Measurements from ENCODE around the gene SLC6A17. TPM values are rescaled to one million over a fixed set of nuclear protein-coding genes. Genes with fewer than 3 reads are reported as not detected.

The SLC6A17 gene
- total RNA-seq, 1 experiment from 2014 or later, result not detected

DNA sequence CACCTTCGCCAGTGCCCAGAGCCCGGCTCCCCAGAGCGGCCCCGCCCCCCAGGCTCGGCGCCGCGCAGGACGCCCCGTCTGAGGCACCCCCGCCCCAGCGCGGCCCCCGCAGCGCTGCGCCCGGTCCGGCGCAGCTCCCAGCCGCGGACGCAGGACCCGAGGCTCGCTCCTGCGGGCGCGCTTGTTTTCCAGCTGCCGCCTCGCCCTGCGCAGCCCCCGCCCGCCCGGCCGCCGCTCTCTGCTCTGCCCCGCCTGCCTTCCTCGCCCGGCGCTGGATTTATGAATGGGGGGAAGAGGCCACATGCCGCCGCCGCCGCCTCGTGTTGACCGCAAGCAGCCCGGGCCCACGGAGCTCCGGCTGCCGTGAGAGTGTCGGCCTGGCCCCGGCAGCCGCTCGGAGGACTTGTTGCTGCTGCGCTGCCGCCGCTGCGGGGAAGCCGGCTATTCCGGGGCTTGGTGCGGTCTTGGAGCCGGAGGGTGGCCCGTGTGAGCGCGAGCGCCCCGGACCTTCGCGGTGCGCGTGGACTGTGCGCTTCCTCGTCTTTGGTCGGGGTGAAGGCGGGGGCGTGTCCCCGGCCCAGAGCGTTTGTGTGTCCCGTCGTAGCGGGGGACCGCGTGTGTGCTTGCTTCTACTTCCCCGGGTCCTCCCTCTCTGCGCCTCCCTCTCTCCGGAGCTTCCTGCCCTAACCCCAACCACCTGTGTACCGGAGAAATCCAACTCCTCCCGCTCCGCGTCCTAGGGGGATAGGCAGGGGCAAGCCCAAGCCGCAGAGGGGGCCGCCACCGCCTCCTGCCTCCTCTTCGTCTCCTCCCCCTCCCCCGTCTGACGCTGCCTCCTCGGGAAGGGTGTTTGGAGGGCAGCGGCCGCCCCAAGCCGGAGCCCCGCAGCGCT, 60.6 kb downstream of the SLC6A17 start:
- H3K9me3 ChIP-seq (ENCODE audit: low read length), result no peaks in the 10 kb centered on the region
- H3K9me2 ChIP-seq (replicated peaks; ENCODE audit: insufficient read depth, low read length), result no peaks in the 10 kb centered on the region
- DNase-seq, result peak; percentile 71
- H4K20me1 ChIP-seq (ENCODE audit: insufficient read depth, low read depth, low read length), result peaks cover 6% of the 10 kb centered on the region; the same call in 1 of the 2 replicates
- H3K79me2 ChIP-seq (ENCODE audit: low read length), result no peaks in the 10 kb centered on the region
- H3K4me1 ChIP-seq (ENCODE audit: low read length), result peaks cover 14% of the 10 kb centered on the region
- H3K27me3 ChIP-seq (ENCODE audit: low read length), result 0 out of 2 replicates have a peak, but pooled peaks cover 3% of the 10 kb centered on the region
- H3K4me3 ChIP-seq (ENCODE audit: low read length), result peak overlapping the region; percentile 70
- peak overlapping the region; percentile 73 for H3K9ac ChIP-seq (ENCODE audit: low read length)
- H3K4me2 ChIP-seq (ENCODE audit: low read depth, low read length, poor library complexity, severe bottlenecking), result peak overlapping the region; percentile 92
- H3K36me3 ChIP-seq (ENCODE audit: insufficient read depth, low read length), result no peaks in the 10 kb centered on the region
- no peak overlapping the region for H3K27ac ChIP-seq (ENCODE audit: low read length)
- H2AFZ ChIP-seq (ENCODE audit: low read length), result peak overlapping the region; percentile 94

DNA sequence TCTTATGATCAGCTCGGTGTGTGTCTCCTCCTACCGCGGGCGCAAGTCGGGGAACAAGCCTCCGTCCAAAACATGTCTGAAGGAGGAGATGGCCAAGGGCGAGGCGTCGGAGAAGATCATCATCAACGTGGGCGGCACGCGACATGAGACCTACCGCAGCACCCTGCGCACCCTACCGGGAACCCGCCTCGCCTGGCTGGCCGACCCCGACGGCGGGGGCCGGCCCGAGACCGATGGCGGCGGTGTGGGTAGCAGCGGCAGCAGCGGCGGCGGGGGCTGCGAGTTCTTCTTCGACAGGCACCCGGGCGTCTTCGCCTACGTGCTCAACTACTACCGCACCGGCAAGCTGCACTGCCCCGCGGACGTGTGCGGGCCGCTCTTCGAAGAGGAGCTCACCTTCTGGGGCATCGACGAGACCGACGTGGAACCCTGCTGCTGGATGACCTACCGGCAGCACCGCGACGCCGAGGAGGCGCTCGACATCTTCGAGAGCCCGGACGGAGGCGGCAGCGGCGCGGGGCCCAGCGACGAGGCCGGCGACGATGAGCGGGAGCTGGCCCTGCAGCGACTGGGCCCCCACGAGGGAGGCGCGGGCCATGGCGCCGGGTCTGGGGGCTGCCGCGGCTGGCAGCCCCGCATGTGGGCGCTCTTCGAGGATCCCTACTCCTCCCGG, 61.3 kb downstream of the SLC6A17 start:
- peak overlapping the region; percentile 73 for H3K9ac ChIP-seq (ENCODE audit: low read length)
- no peak for DNase-seq
- H3K4me2 ChIP-seq (ENCODE audit: low read depth, low read length, poor library complexity, severe bottlenecking), result peak overlapping the region; percentile 92
- H3K27ac ChIP-seq (ENCODE audit: low read length), result no peak overlapping the region
- H3K27me3 ChIP-seq (ENCODE audit: low read length), result 0 out of 2 replicates have a peak, but pooled peaks cover 3% of the 10 kb centered on the region
- no peaks in the 10 kb centered on the region for H3K9me3 ChIP-seq (ENCODE audit: low read length)
- H4K20me1 ChIP-seq (ENCODE audit: insufficient read depth, low read depth, low read length), result peaks cover 6% of the 10 kb centered on the region; the same call in 1 of the 2 replicates
- peaks cover 14% of the 10 kb centered on the region for H3K4me1 ChIP-seq (ENCODE audit: low read length)
- no peaks in the 10 kb centered on the region for H3K9me2 ChIP-seq (replicated peaks; ENCODE audit: insufficient read depth, low read length)
- no peaks in the 10 kb centered on the region for H3K79me2 ChIP-seq (ENCODE audit: low read length)
- H2AFZ ChIP-seq (ENCODE audit: low read length), result 0 out of 2 replicates have a peak overlapping the region, but pooled peaks have one; percentile 90
- H3K4me3 ChIP-seq (ENCODE audit: low read length), result peak overlapping the region; percentile 70; the same call in 1 of the 2 replicates
- H3K36me3 ChIP-seq (ENCODE audit: insufficient read depth, low read length), result no peaks in the 10 kb centered on the region

DNA sequence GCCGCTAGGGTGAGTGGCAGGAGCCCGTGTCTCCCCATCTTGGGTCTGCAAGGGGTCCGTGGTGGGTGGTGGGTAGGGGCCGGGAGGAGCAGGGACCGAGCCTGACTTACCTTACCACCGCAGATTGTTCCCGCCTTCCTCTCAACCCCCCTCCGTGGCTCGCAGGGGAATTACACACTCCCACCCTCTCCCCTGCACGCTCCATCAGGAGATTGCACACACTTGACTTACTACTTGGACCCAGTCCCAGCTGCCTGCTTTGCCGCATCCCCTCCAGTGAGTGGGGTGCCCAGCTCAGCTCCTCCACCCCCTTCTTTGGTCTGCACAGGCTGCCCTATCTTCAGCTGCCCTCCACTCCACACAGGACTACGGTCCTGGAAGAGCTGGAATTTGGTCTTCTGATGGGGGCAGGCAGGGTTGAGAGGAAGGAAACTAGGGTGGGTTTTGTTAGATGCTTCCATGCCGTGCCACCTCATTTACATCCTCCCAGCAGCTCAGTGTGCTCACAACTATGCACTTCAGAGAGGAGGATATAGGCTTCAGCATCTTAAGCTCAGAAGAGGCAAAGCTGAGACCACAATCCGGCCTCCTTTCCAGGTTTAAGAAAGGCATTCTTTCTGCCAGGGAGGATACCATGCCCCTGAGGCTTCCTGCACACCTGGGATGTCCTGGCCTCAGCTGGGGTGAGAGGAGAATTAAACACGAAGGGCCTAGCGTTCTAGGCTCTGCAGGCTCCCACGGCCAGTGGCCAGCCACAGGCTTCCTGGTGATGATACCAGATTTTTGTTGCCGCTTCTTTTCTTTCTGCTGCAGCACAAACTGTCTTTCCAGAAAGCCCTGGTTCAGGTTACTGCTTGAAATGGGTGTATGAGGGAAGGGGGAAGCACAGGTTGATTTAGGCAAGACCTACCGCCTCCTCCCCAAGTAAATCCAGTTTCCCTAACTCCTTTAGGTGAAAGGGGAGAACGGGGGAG, 62.2 kb downstream of the SLC6A17 start:
- H3K9me2 ChIP-seq (replicated peaks; ENCODE audit: insufficient read depth, low read length), result no peaks in the 10 kb centered on the region
- H3K27ac ChIP-seq (ENCODE audit: low read length), result no peak overlapping the region
- H4K20me1 ChIP-seq (ENCODE audit: insufficient read depth, low read depth, low read length), result peaks cover 6% of the 10 kb centered on the region; the same call in 1 of the 2 replicates
- no peak overlapping the region for H3K4me2 ChIP-seq (ENCODE audit: low read depth, low read length, poor library complexity, severe bottlenecking)
- peaks cover 14% of the 10 kb centered on the region for H3K4me1 ChIP-seq (ENCODE audit: low read length)
- H3K4me3 ChIP-seq (ENCODE audit: low read length), result no peak overlapping the region
- no peak for DNase-seq
- H3K36me3 ChIP-seq (ENCODE audit: insufficient read depth, low read length), result no peaks in the 10 kb centered on the region
- H3K27me3 ChIP-seq (ENCODE audit: low read length), result 0 out of 2 replicates have a peak, but pooled peaks cover 3% of the 10 kb centered on the region
- no peak overlapping the region for H2AFZ ChIP-seq (ENCODE audit: low read length)
- H3K9me3 ChIP-seq (ENCODE audit: low read length), result no peaks in the 10 kb centered on the region
- no peak overlapping the region for H3K9ac ChIP-seq (ENCODE audit: low read length)
- H3K79me2 ChIP-seq (ENCODE audit: low read length), result no peaks in the 10 kb centered on the region

DNA sequence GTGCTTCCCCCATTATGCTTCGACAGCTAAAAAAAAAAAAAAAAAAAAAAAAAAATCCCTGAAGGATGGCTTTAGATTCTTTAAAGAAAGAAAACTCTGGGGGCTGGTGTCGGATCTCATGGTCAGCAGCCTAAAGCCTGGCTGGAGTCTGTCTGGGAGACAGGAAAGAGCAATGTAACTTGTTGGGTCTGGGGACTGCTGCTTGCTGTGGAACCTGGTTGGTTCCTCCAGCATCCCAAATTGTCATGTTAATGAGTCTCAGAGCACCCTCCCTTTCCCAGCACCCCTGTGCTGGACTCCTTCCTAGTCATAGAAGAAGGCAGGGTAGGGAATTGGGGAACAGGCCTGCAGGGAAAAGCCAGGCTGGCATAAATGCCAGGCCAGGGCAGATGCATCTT, 62.8 kb downstream of the SLC6A17 start:
- Histone ChIP-seq H3K79me2 (ENCODE audit: low read length) (no peaks in the 10 kb centered on the region), H3K9ac (ENCODE audit: low read length) (no peak overlapping the region), H3K9me3 (ENCODE audit: low read length) (no peaks in the 10 kb centered on the region), H3K36me3 (ENCODE audit: insufficient read depth, low read length) (no peaks in the 10 kb centered on the region), H3K4me2 (ENCODE audit: low read depth, low read length, poor library complexity, severe bottlenecking) (no peak overlapping the region), H3K4me1 (ENCODE audit: low read length) (peaks cover 14% of the 10 kb centered on the region), H4K20me1 (ENCODE audit: insufficient read depth, low read depth, low read length) (peaks cover 10% of the 10 kb centered on the region; the same call in 1 of the 2 replicates), H3K27ac (ENCODE audit: low read length) (no peak overlapping the region), H3K4me3 (ENCODE audit: low read length) (no peak overlapping the region), H2AFZ (ENCODE audit: low read length) (no peak overlapping the region), H3K9me2 (replicated peaks; ENCODE audit: insufficient read depth, low read length) (no peaks in the 10 kb centered on the region), H3K27me3 (ENCODE audit: low read length) (0 out of 2 replicates have a peak, but pooled peaks cover 2% of the 10 kb centered on the region)
- no peak for DNase-seq

DNA sequence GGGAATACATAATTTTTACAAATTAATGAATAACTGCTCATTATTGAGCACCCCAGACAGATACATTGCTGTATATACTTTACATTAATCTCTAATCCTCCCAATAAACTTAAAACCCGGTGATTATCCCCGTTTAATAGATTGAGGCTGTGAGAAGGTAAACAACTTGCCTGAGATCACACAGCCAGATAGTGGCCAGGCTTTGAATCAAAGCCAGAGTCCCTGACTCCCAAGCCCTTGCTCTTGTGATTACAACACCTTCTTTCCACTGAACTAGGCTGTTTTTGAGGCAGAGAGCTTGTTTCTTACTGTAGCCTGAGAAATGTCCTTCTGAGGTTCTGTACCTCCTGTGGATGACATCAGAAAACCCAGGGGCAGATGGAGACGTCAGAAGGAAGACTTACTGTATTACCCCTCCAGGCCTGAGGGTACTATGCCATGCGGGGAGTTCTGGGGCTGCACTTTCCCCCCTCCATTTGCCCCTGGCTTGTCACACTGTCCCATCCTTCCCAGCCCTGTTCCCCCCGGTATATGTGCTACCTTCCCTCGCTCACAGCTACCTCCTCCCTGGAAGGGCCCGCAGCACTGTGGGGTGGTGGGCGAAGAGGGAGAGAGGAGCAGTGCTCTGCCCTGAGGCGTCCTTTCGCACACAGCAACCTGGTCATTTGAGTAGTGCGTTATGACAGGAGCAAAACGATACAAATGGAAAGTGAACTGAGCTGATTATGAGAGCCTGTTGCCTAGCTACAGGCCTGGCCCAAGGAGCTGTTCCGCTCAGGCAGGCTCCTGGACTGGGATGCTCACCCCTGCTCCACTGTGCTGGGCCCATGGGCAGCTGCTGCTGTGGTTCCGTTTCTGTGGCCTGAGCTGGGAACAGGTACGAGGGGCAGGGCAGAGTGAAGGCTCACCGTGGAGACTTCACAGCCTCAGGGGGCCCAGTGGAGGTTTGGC, 64.4 kb downstream of the SLC6A17 start:
- Histone ChIP-seq H3K4me1 (ENCODE audit: low read length) (peaks cover 10% of the 10 kb centered on the region), H4K20me1 (ENCODE audit: insufficient read depth, low read depth, low read length) (peaks cover 12% of the 10 kb centered on the region; the same call in 1 of the 2 replicates), H3K79me2 (ENCODE audit: low read length) (no peaks in the 10 kb centered on the region), H3K9me2 (replicated peaks; ENCODE audit: insufficient read depth, low read length) (no peaks in the 10 kb centered on the region), H3K27ac (ENCODE audit: low read length) (no peak overlapping the region), H3K9me3 (ENCODE audit: low read length) (no peaks in the 10 kb centered on the region), H3K36me3 (ENCODE audit: insufficient read depth, low read length) (no peaks in the 10 kb centered on the region), H3K9ac (ENCODE audit: low read length) (no peak overlapping the region), H3K27me3 (ENCODE audit: low read length) (no peaks in the 10 kb centered on the region), H2AFZ (ENCODE audit: low read length) (no peak overlapping the region), H3K4me3 (ENCODE audit: low read length) (no peak overlapping the region), H3K4me2 (ENCODE audit: low read depth, low read length, poor library complexity, severe bottlenecking) (no peak overlapping the region)
- DNase-seq, result no peak

DNA sequence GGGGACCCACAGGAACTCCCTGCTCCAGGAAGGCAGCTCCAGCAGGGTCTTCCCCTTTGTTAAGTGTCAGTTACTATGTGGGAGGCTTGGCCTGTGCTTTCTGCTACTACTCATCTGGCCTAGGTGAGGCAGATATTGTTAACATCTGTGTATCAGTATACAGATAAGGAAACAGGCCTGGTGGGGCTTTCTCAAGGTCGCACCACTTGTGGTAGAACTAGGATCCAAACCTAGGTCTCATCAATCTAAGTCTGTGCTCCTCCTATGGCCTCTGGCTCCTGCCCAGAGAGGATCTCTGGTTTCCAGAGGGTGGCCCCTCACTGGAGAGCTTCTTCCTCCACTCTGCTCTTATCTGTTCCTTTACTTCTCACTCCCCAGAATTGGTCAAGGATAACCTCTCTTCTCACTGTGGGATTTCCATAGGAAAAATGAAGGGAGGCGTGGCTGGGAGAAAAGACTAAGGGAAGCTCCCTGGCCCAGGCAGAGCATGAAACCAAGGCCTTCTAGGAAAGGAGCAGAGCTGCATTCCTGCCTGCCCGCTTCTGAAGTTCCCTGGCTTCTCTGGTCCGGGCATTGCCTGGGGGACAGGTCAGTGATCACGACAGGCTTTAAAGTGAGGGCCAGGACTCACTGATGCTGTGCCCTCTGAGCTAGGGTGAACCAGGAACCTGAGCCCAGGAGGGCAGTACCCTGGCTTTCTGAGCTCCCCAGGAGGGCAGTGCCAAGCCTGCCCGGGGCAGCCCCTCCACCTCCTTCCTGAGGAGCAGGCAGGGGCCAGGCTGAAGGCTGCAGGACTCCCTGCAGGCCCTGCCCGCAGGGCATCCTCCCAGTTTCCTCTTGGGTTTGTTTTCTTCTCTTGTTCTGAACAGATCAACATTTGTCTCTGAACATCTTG, 65.6 kb downstream of the SLC6A17 start:
- H3K27ac ChIP-seq (ENCODE audit: low read length), result no peak overlapping the region
- peaks cover 6% of the 10 kb centered on the region for H3K4me1 ChIP-seq (ENCODE audit: low read length)
- DNase-seq, result no peak
- H3K79me2 ChIP-seq (ENCODE audit: low read length), result no peaks in the 10 kb centered on the region
- no peaks in the 10 kb centered on the region for H3K27me3 ChIP-seq (ENCODE audit: low read length)
- H3K9ac ChIP-seq (ENCODE audit: low read length), result no peak overlapping the region
- no peak overlapping the region for H2AFZ ChIP-seq (ENCODE audit: low read length)
- H3K9me2 ChIP-seq (replicated peaks; ENCODE audit: insufficient read depth, low read length), result no peaks in the 10 kb centered on the region
- H3K4me2 ChIP-seq (ENCODE audit: low read depth, low read length, poor library complexity, severe bottlenecking), result no peak overlapping the region
- H3K36me3 ChIP-seq (ENCODE audit: insufficient read depth, low read length), result no peaks in the 10 kb centered on the region
- H3K4me3 ChIP-seq (ENCODE audit: low read length), result no peak overlapping the region
- H4K20me1 ChIP-seq (ENCODE audit: insufficient read depth, low read depth, low read length), result peaks cover 12% of the 10 kb centered on the region; the same call in 1 of the 2 replicates
- H3K9me3 ChIP-seq (ENCODE audit: low read length), result no peaks in the 10 kb centered on the region

Data from Karpas-422 (cell line).